ENCODE measurements around the gene KCNIP3.
"Not testable (repeated sequence)": the region's sequence is repeated elsewhere in the genome, so short reads cannot be mapped to it uniquely, and the experiment has no call there.

KCNIP3 gene

DNA sequence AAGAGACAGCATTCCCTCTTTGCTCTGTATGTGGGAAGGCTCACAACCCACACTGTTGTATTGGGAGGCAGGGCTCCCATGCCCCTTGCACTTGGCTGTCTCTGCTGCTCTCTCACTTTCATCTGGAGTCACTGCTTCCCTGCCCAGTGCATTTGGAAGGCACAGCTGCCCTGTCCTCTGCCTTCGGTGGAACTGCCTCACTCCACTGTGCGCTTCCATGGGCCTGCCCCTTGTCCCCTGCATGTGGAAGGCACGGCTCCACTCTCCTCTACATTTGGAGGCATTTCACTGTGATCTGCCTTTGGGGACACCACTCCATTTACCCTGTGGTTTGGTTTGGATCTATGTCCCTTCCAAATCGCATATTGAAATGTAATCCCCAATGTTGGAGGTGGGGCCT, 32.0 kb upstream of the KCNIP3 start:
- TF ChIP-seq, protein P1, sequence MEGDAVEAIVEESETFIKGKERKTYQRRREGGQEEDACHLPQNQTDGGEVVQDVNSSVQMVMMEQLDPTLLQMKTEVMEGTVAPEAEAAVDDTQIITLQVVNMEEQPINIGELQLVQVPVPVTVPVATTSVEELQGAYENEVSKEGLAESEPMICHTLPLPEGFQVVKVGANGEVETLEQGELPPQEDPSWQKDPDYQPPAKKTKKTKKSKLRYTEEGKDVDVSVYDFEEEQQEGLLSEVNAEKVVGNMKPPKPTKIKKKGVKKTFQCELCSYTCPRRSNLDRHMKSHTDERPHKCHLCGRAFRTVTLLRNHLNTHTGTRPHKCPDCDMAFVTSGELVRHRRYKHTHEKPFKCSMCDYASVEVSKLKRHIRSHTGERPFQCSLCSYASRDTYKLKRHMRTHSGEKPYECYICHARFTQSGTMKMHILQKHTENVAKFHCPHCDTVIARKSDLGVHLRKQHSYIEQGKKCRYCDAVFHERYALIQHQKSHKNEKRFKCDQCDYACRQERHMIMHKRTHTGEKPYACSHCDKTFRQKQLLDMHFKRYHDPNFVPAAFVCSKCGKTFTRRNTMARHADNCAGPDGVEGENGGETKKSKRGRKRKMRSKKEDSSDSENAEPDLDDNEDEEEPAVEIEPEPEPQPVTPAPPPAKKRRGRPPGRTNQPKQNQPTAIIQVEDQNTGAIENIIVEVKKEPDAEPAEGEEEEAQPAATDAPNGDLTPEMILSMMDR (conservative IDR thresholded peaks at IDR 0.05; ENCODE audit: low read length) = no peak
- DNase-seq (ENCODE audit: low read depth) = no peak
- no peak overlapping the region for H3K4me3 ChIP-seq (ENCODE audit: low read length)

DNA sequence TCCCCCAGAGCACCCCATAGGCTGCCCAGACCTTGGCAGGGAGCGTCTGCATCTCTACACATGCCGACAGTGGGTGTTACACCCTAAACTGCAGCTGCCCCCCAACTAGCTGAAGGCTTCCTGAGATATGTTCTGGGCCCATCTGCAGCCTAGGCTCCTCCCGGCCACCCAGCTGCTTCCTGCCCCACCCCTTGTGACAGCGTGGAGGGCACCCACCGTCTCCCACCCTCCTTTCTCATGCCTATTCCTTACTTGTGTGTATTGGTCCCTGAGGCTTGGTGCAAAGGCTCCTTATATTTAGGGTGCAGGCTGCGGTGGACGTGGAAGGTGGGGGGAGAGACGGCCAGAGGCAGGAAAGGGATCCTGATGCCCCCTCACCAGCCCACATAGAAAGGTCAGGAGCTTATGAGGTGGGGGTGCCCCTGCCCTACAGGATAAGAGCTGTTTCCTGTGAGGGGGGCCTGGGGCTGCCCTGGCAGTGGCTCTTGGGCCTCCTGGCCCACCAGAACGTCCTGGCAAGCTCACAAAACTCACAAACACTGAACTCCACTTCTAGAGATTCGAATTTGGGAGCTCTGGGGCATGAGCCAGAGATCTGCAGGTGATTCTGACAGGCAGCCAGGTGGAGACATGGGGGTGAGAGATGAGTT, 30.2 kb upstream of the KCNIP3 start:
- TF ChIP-seq, protein P1 (conservative IDR thresholded peaks at IDR 0.05; ENCODE audit: low read length) = no peak
- DNase-seq (ENCODE audit: low read depth) = no peak
- no peak overlapping the region for H3K4me3 ChIP-seq (ENCODE audit: low read length)

DNA sequence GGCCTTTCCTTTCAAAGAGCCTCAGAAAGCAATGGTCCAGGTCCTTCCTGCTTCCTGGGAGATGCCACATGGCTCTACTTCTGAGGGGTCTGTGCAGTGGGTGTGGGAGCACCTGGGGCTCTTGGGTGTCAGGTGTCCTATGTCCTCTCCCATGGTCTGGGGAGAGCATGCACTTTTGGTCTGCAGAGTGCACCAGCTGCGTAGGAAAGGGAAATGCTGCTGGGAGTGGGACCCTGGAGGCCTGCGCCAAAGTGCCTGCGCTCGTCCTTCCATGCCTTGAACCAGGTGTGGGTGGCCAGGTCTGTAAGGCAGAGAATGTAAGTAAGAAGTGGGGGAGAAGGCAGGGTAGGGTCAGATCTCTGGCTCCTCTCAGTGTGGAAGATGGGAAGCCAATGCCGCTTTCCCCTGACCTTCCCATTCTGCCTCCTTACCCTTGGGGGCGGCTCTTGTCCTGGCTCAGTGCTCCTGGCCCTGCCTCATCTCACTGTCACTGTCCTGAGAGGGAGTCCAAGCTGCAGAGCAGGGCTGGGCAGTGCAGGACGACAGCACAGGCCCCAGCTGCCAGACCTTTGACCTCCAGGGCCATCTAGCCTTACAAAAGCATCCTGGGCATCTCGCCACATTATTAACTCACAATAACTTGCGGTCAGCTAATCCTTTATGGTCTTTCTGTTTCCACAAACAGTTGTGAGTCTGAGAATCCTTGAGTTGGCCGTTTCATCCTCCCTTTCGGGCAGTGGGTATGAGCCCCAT, 29.5 kb upstream of the KCNIP3 start:
- DNase-seq (ENCODE audit: low read depth) = no peak
- TF ChIP-seq, protein P1 (conservative IDR thresholded peaks at IDR 0.05; ENCODE audit: low read length) = no peak
- H3K4me3 ChIP-seq (ENCODE audit: low read length) = no peak overlapping the region

DNA sequence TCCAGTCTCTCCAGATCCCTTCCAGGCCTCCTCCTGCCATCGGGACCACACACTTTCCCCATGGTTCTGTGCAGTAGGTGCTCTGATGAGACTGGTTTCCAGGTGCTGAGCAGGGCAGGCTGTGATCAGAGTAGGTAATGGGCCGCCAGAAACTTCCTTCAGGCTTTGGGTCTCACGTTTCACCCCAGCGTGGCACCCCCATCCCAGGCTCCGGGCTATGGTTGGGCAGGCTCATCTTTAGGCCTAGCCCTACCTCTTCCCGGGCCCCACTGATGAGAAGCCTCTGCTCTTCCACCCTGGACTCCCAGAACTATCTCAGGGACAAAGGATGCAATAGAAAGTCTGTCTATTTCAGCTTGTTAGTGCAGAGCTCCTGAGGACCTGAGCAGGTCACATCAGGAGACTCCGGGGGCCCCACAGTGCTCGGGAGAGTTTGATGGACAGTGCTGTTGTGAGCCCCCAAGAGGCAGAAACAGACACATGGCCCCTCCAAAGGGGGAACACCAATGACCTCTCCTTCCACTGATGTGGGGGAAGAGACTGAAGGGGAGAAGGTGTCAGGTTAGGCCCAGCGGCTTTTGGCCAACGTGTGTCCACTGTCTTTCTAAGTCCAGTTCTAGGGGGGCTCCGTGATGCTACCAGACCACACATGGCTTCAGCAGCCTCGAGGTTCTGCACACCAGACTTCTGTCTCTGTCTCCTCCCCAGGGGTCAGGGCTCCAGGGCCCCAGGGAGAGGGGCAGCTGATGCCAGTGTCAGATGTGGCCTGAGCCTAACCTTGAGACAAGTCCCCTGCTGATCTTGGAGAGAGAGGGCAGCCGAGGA, 28.7 kb upstream of the KCNIP3 start:
- TF ChIP-seq, protein P1 (conservative IDR thresholded peaks at IDR 0.05; ENCODE audit: low read length) = no peak
- H3K4me3 ChIP-seq (ENCODE audit: low read length) = no peak overlapping the region
- DNase-seq (ENCODE audit: low read depth) = no peak

DNA sequence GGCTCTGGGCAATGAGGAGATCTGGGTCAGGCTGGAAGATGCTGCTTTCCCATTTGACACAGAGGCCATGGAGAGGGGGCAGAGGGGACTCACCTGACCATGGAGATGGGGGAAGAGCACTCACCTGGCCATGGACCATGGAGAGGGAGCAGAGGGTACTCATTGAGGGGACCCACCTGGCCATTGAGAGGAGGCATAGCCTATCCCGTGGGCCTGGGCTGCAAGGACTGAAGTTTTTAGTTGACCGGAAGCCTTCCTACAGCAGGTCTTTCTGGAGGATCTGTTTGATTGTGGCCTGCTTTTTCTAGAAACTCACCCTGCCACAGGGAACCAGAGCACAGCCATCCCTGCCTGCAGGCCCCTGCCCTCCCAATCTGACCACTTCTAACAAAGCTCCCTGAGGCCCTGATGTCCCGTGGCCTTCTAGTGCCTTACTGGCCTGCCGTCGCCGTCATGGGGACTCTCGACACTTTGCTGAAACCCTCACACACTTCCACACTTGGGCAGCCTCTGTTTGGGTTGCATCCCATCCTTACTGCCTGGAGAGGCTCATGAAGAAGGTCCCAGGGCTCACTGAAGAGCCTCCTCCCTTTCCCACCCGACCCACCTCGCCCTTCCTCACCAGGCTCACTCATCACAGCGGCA, 28.0 kb upstream of the KCNIP3 start:
- TF ChIP-seq, protein P1 (conservative IDR thresholded peaks at IDR 0.05; ENCODE audit: low read length) = no peak
- H3K4me3 ChIP-seq (ENCODE audit: low read length) = no peak overlapping the region
- DNase-seq (ENCODE audit: low read depth) = no peak

DNA sequence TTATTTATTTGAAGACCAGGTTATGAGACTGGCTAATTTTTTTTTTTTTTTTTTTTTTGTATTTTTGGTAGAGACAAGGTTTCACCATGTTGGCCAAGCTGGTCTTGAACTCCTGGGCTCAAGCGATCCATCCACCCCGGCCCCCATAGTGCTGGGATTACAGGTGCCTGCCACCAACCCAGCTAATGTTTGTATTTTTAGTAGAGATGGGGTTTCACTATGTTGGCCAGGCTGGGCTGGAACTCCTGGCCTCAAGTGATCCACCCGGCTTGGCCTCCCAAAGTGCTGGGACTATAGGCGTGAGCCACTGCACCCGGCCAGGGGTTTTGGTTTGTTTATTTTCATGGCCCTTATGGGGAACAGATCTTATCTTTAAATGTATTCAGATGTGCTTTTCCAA, 27.4 kb upstream of the KCNIP3 start:
- not testable (repeated sequence) for DNase-seq (ENCODE audit: low read depth)

DNA sequence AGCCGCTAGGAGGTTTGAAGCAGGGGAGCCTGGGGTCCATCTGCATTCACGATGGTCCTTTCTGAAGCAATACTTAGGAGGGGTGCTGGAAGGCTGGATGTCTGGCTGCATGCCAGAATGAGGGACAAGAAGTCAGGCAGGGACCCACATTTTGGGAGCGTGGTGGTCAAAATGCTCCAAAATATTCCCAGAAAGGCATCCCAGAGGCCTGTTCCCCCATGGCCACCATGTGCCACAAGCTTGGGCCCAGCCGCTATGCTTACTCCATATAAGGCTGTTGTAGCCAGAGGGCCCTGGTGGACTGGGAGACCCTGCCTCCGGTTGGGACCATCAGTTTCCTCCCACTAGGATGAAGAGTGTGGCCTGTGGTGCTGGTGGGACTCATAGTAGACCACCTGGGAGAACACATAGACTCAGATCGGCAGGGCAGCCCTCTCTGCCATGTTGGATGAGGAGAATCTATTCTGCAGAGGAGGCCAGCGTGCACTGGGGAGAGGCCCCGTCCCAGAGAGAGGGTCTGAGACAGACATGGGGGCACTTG, 26.5 kb upstream of the KCNIP3 start:
- no peak overlapping the region for H3K4me3 ChIP-seq (ENCODE audit: low read length)
- DNase-seq (ENCODE audit: low read depth) = no peak
- TF ChIP-seq, protein P1 (conservative IDR thresholded peaks at IDR 0.05; ENCODE audit: low read length) = no peak

More for the DNA sequence above, 27.4 kb upstream of the KCNIP3 start:
- not testable (repeated sequence) for H3K4me3 ChIP-seq (ENCODE audit: low read length)

Measured in AG10803 (cell line).